ENCODE data around the gene XKR7. TPM values are rescaled to one million over a fixed set of nuclear protein-coding genes. Genes with fewer than 3 reads are reported as not detected.

XKR7 gene
- total RNA-seq, 1 donor, result under 0.01 TPM

- no peak for DNase-seq (ENCODE audit: insufficient read length, low spot score, missing footprints)
- Histone ChIP-seq H3K36me3 (ENCODE audit: insufficient read depth, low read length) (no peaks in the 10 kb centered on the region), H4K20me1 (ENCODE audit: insufficient read depth, low read length) (no peaks in the 10 kb centered on the region), H3K9me3 (ENCODE audit: low read depth, low read length) (no peaks in the 10 kb centered on the region), H3K27ac (ENCODE audit: low read depth, low read length) (no peak overlapping the region), H3K79me2 (ENCODE audit: insufficient read depth, low read length) (no peaks in the 10 kb centered on the region), H3K4me3 (ENCODE audit: insufficient read depth, low read length) (no peak overlapping the region), H3K27me3 (ENCODE audit: insufficient read depth, low read length) (peaks cover 9% of the 10 kb centered on the region), H2AFZ (ENCODE audit: low read length) (no peak overlapping the region), H3K4me2 (ENCODE audit: insufficient read depth, low read length) (no peak overlapping the region), H3K4me1 (ENCODE audit: insufficient read depth, low read length) (no peaks in the 10 kb centered on the region)
- TF ChIP-seq CTCF (IDR thresholded peaks at IDR 0.05; ENCODE audit: extremely low read depth, low read depth, low read length), result no peak
Measured at GRCh38 chr20:32007787-32008616, 40.1 kb downstream of the XKR7 start.

GRCh38 chr20:32009564-32009963 is 41.6 kb downstream of the XKR7 start:
- H3K27ac ChIP-seq (ENCODE audit: low read depth, low read length), result no peak overlapping the region
- H3K4me3 ChIP-seq (ENCODE audit: insufficient read depth, low read length), result no peak overlapping the region
- H2AFZ ChIP-seq (ENCODE audit: low read length), result no peak overlapping the region
- no peaks in the 10 kb centered on the region for H3K36me3 ChIP-seq (ENCODE audit: insufficient read depth, low read length)
- DNase-seq (ENCODE audit: insufficient read length, low spot score, missing footprints), result no peak
- H3K4me1 ChIP-seq (ENCODE audit: insufficient read depth, low read length), result no peaks in the 10 kb centered on the region
- no peaks in the 10 kb centered on the region for H3K9me3 ChIP-seq (ENCODE audit: low read depth, low read length)
- peaks cover 11% of the 10 kb centered on the region for H3K27me3 ChIP-seq (ENCODE audit: insufficient read depth, low read length)
- no peak for TF ChIP-seq CTCF (IDR thresholded peaks at IDR 0.05; ENCODE audit: extremely low read depth, low read depth, low read length)
- no peak overlapping the region for H3K4me2 ChIP-seq (ENCODE audit: insufficient read depth, low read length)
- H4K20me1 ChIP-seq (ENCODE audit: insufficient read depth, low read length), result no peaks in the 10 kb centered on the region
- H3K79me2 ChIP-seq (ENCODE audit: insufficient read depth, low read length), result no peaks in the 10 kb centered on the region

- no peak for TF ChIP-seq CTCF (IDR thresholded peaks at IDR 0.05; ENCODE audit: extremely low read depth, low read depth, low read length)
- Histone ChIP-seq H3K4me3 (ENCODE audit: insufficient read depth, low read length) (no peak within 1 kb of the TSS), H3K79me2 (ENCODE audit: insufficient read depth, low read length) (no peaks in the 10 kb centered on the region), H3K4me2 (ENCODE audit: insufficient read depth, low read length) (no peak within 1 kb of the TSS), H3K4me1 (ENCODE audit: insufficient read depth, low read length) (no peaks in the 10 kb centered on the region), H3K36me3 (ENCODE audit: insufficient read depth, low read length) (no peaks in the 10 kb centered on the region), H2AFZ (ENCODE audit: low read length) (no peak within 1 kb of the TSS), H3K9me3 (ENCODE audit: low read depth, low read length) (no peaks in the 10 kb centered on the region), H3K27ac (ENCODE audit: low read depth, low read length) (no peak within 1 kb of the TSS), H4K20me1 (ENCODE audit: insufficient read depth, low read length) (no peaks in the 10 kb centered on the region), H3K27me3 (ENCODE audit: insufficient read depth, low read length) (peaks cover 12% of the 10 kb centered on the region)
- DNase-seq (ENCODE audit: insufficient read length, low spot score, missing footprints), result no peak
Measured at GRCh38 chr20:32010101-32010500, 42.1 kb downstream of the XKR7 start, which contains the start of gene CCM2L. CCM2L (plus strand) TSS chr20:32010438; CDS start chr20:32010455, 17 bp downstream.

GRCh38 chr20:32010666-32011065 is 42.7 kb downstream of the XKR7 start:
- Histone ChIP-seq H3K4me2 (ENCODE audit: insufficient read depth, low read length) (no peak overlapping the region), H3K36me3 (ENCODE audit: insufficient read depth, low read length) (no peaks in the 10 kb centered on the region), H3K4me1 (ENCODE audit: insufficient read depth, low read length) (no peaks in the 10 kb centered on the region), H2AFZ (ENCODE audit: low read length) (no peak overlapping the region), H3K9me3 (ENCODE audit: low read depth, low read length) (no peaks in the 10 kb centered on the region), H4K20me1 (ENCODE audit: insufficient read depth, low read length) (no peaks in the 10 kb centered on the region), H3K79me2 (ENCODE audit: insufficient read depth, low read length) (no peaks in the 10 kb centered on the region), H3K27me3 (ENCODE audit: insufficient read depth, low read length) (peaks cover 12% of the 10 kb centered on the region), H3K27ac (ENCODE audit: low read depth, low read length) (no peak overlapping the region), H3K4me3 (ENCODE audit: insufficient read depth, low read length) (no peak overlapping the region)
- no peak for TF ChIP-seq CTCF (IDR thresholded peaks at IDR 0.05; ENCODE audit: extremely low read depth, low read depth, low read length)
- no peak for DNase-seq (ENCODE audit: insufficient read length, low spot score, missing footprints)

All from osteoblast (primary cell).